Aorta (tissue), 5 donors: ENCODE data around the gene CPNE4. TPM values are rescaled to one million over a fixed set of nuclear protein-coding genes. Genes with fewer than 3 reads are reported as not detected.
"Not testable (repeated sequence)": the region's sequence is repeated elsewhere in the genome, so short reads cannot be mapped to it uniquely, and the experiment has no call there.

Experiments used
- ATAC-seq: fragments of 200-7000 bp; cut with Tn5 transposase; one replicate; pipeline ENCODE4 v1.9.1; 2022; ENCODE audit warnings: moderate library complexity; ENCODE audit not compliant: low FRiP score
- DNase-seq, 2 donors: peaks; one replicate each; pipeline ENCODE4 v3.0.0-alpha.2; 2020
- H3K27ac ChIP-seq, 2 donors: one replicate each; pipeline ENCODE4 v1.5.1; 2013; ENCODE audit warnings: low read length in 2 of 2, mild to moderate bottlenecking in 2 of 2, moderate library complexity in 2 of 2, control low read depth in 1 of 2, inconsistent platforms in 1 of 2, low read depth in 1 of 2
- H3K27me3 ChIP-seq, 2 donors: one replicate each; pipeline ENCODE4 v1.6.1; 2013; ENCODE audit warnings: control low read depth in 1 of 2, low read length in 1 of 2, mild to moderate bottlenecking in 1 of 2, moderate library complexity in 1 of 2; ENCODE audit not compliant: insufficient read depth in 2 of 2, control insufficient read depth in 1 of 2
- H3K36me3 ChIP-seq, 2 donors: one replicate each; pipeline ENCODE4 v1.6.1; 2013; ENCODE audit warnings: control low read depth in 1 of 2, low read length in 1 of 2, mild to moderate bottlenecking in 1 of 2; ENCODE audit not compliant: insufficient read depth in 2 of 2, control insufficient read depth in 1 of 2
- H3K4me1 ChIP-seq, 2 donors: one replicate each; pipeline ENCODE4 v1.6.1; 2013; ENCODE audit warnings: low read length in 2 of 2, control low read depth in 1 of 2, mild to moderate bottlenecking in 1 of 2, moderate library complexity in 1 of 2; ENCODE audit not compliant: insufficient read depth in 2 of 2, control insufficient read depth in 1 of 2
- H3K4me3 ChIP-seq, 2 donors: one replicate each; pipeline ENCODE4 v1.5.1; 2013; ENCODE audit warnings: low read length in 2 of 2, control low read depth in 1 of 2, mild to moderate bottlenecking in 1 of 2
- H3K9me3 ChIP-seq: one replicate; pipeline ENCODE4 v1.6.1; 2013; ENCODE audit warnings: mild to moderate bottlenecking, low read length; ENCODE audit not compliant: control insufficient read depth
- WGBS, 2 donors: extraction: QIAGEN DNeasy Blood & Tissue Kit; methylation state at CpG; one replicate each; pipeline ENCODE4 v1.1.7; 2013; 5-methylcytosine and 5-hydroxymethylcytosine counted together
- intact Hi-C, 2 donors: fragments of 100-400 bp; cut with DNase I; formaldehyde crosslinking; loops; one replicate each; pipeline versions ENCODE4 v1.14.2 to v1.15.0; 2022
- polyA plus RNA-seq, 2 donors: library from polyadenylated mRNA; stranded (reverse); fragments of 200-250 nt; gene quantifications; one replicate each; pipeline ENCODE4 v1.2.3, GENCODE V29; 2013
- total RNA-seq, 2 donors: library from RNA; stranded (reverse); fragmentation: NEBNext Ultra II Directional; extraction: Animal tissue kit (Norgen Biotek cat#: 25700); gene quantifications; one replicate each; pipeline ENCODE4 v1.2.1, GENCODE V29; 2021
- donor health status: healthy with polysubstance abuse.
- donor health status: Bipolar disorder and iron deficiency.
- donor health status: DM: no; HTN: no; CAD: no.
- donor health status: DM: no; HTN: no; CAD: no.
- donor health status: DM: yes; HTN: yes; CAD: no.

The CPNE4 gene
- total and polyA plus RNA-seq, 4 donors: 0.45 to 2.2 (median 1.1) TPM

DNA sequence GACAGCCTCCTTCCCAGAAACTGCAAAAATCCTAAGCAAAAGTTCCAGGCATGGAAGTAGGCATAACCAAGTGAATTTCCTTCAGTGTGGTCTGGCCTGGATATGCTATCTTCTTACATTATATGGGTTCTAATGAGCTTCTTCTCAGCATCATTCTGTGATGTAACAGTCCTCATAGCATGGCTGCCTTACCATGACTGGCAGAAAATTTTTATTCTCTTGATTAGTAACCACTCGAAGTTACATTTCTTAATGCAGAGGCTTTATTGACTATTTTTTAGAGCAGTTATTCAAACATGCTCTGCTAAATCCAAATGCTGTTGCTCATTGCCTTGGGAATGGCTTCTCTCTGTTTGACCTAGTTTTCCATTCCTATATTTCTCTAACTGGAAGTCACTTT is 21.1 kb upstream of the CPNE4 start:
- Histone ChIP-seq H3K27me3 (no peaks in the 10 kb centered on the region), H3K4me1 (no peaks in the 10 kb centered on the region), H3K4me3 (no peak overlapping the region), H3K36me3 (no peaks in the 10 kb centered on the region), H3K9me3 (no peaks in the 10 kb centered on the region), H3K27ac (no peak overlapping the region)
- intact Hi-C loops: no loop called here
- no peak for DNase-seq
- WGBS, 2 donors: 82% methylated on average over 1 of the region's 1 CpG
- ATAC-seq: no peak

DNA sequence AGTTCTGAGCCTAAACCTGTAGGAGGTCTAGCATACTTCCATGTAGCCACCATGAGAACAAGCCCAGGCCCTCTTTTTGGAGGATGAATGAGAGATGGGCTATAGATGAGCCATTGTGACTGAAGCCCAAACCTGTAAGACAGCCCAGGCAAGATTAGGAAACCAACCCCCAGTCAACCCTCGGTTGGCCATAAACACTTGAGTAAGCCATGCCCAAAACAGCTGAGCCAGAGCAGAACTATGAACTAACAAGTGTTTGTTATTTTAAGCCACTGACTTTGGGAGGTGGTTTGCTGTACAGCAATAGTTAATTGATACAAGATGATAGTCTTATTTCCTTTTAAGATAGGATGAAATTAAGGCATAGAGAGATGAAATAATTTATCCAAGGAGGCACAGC is 12.4 kb upstream of the CPNE4 start:
- DNase-seq: no peak
- H3K27me3 ChIP-seq: no peaks in the 10 kb centered on the region
- intact Hi-C loops: no loop called here
- H3K4me3 ChIP-seq: no peak overlapping the region
- H3K36me3 ChIP-seq: no peaks in the 10 kb centered on the region
- 70 to 75% methylated on average over 1 of the region's 1 CpG for WGBS, 2 donors
- H3K9me3 ChIP-seq: no peaks in the 10 kb centered on the region
- H3K27ac ChIP-seq: no peak overlapping the region
- no peak for ATAC-seq
- no peaks in the 10 kb centered on the region for H3K4me1 ChIP-seq

DNA sequence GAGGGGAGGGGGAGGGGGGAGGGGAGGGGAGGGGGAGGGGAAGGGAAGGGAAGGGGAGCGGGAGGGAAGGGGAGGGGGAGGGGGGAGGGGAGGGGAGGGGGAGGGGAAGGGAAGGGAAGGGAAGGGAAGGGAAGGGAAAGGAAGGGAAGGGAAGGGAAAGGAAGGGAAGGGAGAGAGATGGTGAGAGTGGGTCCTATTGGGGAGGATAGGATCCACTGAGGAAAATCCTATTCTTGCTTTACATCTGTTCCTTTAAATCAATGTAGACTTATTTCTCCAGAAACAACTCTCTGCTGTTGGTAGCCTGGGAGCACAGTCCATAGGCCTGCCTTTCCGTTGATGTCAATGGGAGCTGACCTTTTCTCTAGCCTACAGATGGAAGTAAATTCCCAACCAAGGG is 10.1 kb upstream of the CPNE4 start:
- H3K4me3 ChIP-seq, H3K27ac ChIP-seq, H3K27me3 ChIP-seq, ATAC-seq, DNase-seq, H3K9me3 ChIP-seq, H3K4me1 ChIP-seq, H3K36me3 ChIP-seq, intact Hi-C loops: not testable (repeated sequence)
- WGBS, 2 donors: 81 to 82% methylated on average over 1 of the region's 2 CpGs

DNA sequence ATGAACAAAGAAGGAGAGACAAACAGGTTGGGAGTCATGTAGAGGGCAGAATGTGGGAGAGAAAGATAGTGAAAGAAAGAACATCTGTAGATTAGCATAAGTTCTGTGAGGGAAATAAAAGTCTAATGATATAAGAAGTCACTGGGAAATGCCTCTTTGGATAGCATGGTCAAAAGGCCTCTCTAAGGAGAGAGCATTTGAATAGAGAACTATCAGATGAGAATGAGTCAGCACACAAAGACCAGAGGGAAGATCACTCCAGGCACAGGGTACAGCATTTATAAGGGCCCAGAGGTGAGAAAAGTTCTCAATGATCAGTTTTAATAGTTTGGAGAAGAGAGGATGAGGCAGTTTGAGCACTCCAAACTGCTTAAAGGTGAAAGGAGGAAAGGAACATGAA is 7.9 kb upstream of the CPNE4 start:
- no peak for DNase-seq
- Histone ChIP-seq H3K9me3 (no peaks in the 10 kb centered on the region), H3K27ac (no peak overlapping the region), H3K36me3 (no peaks in the 10 kb centered on the region), H3K4me3 (no peak overlapping the region), H3K27me3 (no peaks in the 10 kb centered on the region), H3K4me1 (no peaks in the 10 kb centered on the region)
- no peak for ATAC-seq
- intact Hi-C loops: no loop called here

DNA sequence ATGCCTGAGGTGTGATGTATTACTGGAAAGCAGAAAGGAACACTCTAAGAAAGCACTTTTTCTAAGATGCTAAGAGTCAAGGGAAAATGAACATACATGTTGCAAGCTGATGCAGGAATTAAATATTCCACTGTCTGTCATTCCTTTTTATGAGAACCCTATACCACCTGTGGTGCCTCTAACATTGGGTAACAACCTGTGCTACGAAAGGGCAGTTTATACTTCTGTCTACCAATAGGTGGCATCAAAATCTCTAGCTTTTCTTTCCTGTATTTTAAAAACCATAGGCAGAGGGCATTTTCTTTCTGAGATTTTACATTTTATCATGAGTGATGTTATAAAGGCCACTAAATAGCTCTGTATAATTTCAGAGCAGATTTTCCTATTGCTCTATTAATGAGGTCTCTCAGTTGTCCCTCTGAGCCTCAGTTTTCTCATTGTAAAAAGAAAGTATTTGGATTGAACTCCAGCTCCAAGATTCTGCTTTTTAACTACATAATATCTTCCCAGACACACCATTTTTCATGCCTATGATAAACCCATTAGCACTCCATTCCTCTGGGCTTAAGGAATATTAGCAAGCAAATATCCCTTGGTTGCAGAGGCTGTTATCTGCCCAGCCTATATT is 3.5 kb upstream of the CPNE4 start:
- H3K27me3 ChIP-seq: no peaks in the 10 kb centered on the region
- H3K36me3 ChIP-seq: no peaks in the 10 kb centered on the region
- H3K4me1 ChIP-seq: no peaks in the 10 kb centered on the region
- intact Hi-C loops: loop anchor here (2.0 to 5.0 kb wide), 2 partner anchors 139 to 142 kb away; no protein-coding TSS in a partner anchor
- no peak for ATAC-seq
- no peak overlapping the region for H3K27ac ChIP-seq
- no peak overlapping the region for H3K4me3 ChIP-seq
- WGBS, 2 donors: 0 to 1% methylated on average over 1 of the region's 1 CpG
- no peaks in the 10 kb centered on the region for H3K9me3 ChIP-seq
- DNase-seq: no peak

DNA sequence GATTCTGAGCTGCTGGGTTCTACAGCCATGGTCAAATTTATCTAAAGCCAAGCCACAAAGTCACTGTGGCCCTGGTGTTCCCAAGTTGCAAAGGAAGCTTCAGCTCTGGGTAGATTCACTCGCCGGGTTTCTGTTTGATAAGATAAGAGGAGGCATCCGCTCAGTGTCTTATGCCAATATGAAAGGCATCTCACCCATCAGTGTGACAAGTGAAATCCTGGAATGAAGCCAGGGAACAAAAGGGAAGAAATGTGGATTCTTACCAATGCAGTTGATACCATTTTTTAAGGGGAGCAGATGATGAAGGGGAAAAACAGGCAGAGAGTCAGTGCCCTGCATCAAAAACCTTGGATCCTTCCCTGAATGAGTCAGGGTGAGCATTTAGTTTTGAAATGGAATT is 2.8 kb upstream of the CPNE4 start:
- H3K4me3 ChIP-seq: no peak overlapping the region
- intact Hi-C loops: loop anchor here in 1 of 2 donors (5.0 kb wide), 1 partner anchor 140 kb away; no protein-coding TSS in a partner anchor
- ATAC-seq: no peak
- H3K4me1 ChIP-seq: no peaks in the 10 kb centered on the region
- DNase-seq: no peak
- no peaks in the 10 kb centered on the region for H3K36me3 ChIP-seq
- H3K9me3 ChIP-seq: no peaks in the 10 kb centered on the region
- no peak overlapping the region for H3K27ac ChIP-seq
- WGBS, 2 donors: 59 to 65% methylated on average over 3 of the region's 3 CpGs
- no peaks in the 10 kb centered on the region for H3K27me3 ChIP-seq

DNA sequence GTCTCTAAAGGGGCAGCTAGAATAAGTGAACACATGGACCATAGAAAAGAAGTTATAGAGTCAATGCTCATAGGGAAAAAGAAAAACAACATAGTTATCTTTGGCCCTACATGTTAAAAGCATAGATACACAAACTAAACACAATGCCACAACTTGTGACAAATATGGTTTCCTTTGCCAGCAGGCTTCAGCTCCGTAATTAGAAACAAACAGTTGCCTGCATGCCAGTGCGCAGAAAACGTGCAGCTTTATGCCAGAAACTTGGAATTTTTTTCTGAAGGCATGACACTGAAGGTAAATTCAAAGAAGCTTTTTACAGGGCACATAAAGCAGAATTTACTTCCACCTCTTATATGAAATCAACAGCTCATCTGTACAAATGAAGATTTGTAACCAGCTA is 2.2 kb upstream of the CPNE4 start:
- 43 to 52% methylated on average over 3 of the region's 3 CpGs for WGBS, 2 donors
- H3K27me3 ChIP-seq: no peaks in the 10 kb centered on the region
- H3K36me3 ChIP-seq: no peaks in the 10 kb centered on the region
- DNase-seq (no peak), ATAC-seq (no peak)
- H3K27ac ChIP-seq: no peak overlapping the region
- intact Hi-C loops: loop anchor here in 1 of 2 donors (5.0 kb wide), 1 partner anchor 140 kb away; no protein-coding TSS in a partner anchor
- H3K4me3 ChIP-seq: no peak overlapping the region
- H3K4me1 ChIP-seq: no peaks in the 10 kb centered on the region
- no peaks in the 10 kb centered on the region for H3K9me3 ChIP-seq

DNA sequence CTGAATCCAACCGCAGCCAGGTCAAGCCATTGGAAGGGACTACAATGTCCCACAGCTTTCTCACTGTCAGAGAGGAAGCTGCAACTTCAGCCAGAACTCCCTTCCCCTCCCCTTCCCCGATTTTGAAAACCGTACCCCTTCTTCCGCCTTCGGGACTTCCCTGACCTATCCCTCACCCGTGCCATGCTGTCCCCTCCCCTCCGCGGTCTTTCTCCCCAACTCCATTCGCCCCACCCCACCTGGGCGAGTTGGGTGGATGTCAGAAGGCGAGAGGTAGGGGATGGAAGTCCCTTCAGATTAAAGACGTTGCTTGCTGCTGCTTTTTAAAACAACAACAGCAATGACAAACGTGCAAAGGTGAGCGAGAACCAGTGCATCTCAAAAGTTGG is 723 bp downstream of the CPNE4 start:
- Histone ChIP-seq H3K4me1 (no peaks in the 10 kb centered on the region), H3K36me3 (no peaks in the 10 kb centered on the region), H3K27ac (no peak overlapping the region), H3K4me3 (peak overlapping the region in 1 of 2 donors; percentile 40), H3K9me3 (no peaks in the 10 kb centered on the region), H3K27me3 (no peaks in the 10 kb centered on the region)
- no peak for ATAC-seq
- DNase-seq: no peak
- intact Hi-C loops: no loop called here
- 0 to 1% methylated on average over 14 of the region's 14 CpGs for WGBS, 2 donors

DNA sequence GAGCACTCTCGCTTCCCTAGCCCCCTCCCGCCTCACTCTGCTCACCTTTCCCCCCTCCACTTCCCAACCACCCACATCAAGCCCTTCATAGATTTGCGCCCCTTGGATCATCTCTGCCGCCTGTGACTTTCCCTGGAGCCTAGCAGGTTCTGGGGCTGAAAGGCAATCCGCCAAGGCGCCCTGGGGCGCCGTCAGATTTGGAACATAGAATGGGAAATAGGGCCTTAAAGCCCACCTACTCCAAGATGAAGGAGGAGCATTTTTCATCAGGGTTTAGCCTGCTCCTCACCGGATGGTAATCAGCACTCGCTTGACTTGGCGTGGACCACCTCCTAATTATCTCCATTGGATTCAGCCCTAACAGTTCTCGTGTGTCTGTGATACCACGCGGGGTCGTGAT is 1.3 kb downstream of the CPNE4 start:
- ATAC-seq: no peak
- WGBS, 2 donors: 8 to 10% methylated on average over 14 to 15 of the region's 15 CpGs
- intact Hi-C loops: no loop called here
- no peak overlapping the region for H3K27ac ChIP-seq
- H3K4me3 ChIP-seq: peak overlapping the region in 1 of 2 donors; percentile 40
- DNase-seq: no peak
- no peaks in the 10 kb centered on the region for H3K27me3 ChIP-seq
- H3K4me1 ChIP-seq: no peaks in the 10 kb centered on the region
- no peaks in the 10 kb centered on the region for H3K9me3 ChIP-seq
- no peaks in the 10 kb centered on the region for H3K36me3 ChIP-seq
